Cerebellar nuclear complex (tissue), 1 donor: ENCODE results near the gene MTFMT.
"Not testable (repeated sequence)": the region's sequence is repeated elsewhere in the genome, so short reads cannot be mapped to it uniquely, and the experiment has no call there.

ENCODE experiments used
- DNase-seq, 2 experiments: peaks; one replicate each; lab custom pipeline; 2025; lab: John Stamatoyannopoulos, UW

MTFMT gene

DNA sequence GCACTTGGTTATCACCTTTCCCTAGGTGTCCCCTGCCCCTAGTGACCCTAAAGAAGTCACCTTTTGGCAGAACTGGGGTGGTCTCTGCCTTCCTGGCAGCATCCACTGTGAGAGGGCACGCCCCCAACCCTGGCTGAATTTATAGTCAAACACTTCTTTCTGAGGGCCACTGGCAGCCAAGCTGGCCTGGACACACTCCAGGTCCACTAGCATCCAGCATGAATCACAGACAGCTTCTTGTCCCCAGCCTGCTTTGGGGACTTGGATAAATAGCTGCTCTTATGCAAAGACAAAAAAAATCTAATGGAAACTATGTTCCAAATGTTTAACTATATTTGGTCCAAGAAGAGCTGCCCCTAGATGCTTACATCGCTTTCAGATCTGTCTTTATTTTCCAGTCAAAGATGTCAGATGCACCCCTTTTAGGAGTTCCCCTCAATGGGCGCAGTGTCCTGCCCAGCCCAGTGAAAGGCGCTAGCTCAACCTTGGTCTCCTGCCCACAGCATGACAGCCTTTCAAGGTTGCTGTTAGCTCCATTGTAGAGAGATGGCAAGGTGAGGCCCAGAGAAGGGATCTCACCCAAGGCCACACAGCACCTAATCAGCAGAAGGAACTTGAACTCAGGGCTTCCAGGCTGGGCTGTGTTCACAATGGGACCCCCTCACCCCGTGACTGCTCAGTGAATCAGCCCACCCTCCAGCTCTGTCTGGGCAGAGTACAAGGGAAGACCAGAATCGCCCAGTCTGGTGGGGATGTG, 31.4 kb upstream of the MTFMT start:
- DNase-seq: no peak

DNA sequence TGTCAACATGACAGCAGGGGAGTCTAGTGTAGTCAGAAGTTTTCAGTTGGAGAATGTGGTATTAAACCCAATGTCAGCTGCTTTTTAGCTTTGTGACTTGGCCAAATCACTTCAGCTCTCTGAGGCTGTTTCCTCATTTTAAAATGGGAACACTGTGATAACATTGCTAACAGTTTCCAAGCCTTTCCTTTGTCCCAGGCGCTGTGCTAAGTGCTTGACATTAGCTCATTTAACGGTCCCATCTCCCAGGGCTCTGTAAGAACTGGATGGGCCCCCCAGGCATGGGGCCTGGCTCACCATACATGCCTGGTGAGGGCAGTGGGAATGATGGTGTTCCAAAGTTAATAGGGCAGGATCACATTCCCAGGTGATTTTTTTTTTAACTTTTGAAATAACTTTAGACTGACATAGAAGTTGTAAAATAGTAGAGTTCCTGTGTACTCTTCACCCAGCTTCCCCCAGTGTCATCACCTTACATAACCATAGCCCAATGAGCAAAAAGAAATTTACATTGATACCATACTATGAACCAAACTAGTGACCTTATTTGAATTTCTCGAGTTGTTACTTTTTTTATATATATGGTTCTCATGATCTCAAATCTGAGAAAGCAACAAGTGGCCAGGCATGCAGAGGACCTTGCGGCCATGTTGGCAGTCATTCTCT, 30.6 kb upstream of the MTFMT start:
- no peak for DNase-seq

DNA sequence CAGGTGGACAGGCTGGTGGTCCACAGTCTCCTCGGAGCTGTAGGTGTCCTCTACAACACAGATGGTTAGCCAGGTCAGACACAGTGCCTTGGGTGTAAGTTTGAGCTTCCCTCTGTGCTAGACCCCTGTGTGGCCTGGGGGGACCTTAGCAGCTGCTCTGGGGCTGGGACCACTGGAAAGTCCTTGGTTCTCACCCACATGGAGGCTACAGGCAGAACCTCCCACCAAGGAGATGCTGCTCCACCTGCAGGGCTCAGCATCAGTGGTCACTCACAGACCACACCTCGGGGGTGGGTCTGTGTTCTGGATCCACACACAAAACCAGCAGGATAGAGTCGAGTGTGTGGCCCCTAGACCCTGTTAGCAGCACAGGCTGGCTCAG, 29.9 kb upstream of the MTFMT start:
- DNase-seq: no peak

DNA sequence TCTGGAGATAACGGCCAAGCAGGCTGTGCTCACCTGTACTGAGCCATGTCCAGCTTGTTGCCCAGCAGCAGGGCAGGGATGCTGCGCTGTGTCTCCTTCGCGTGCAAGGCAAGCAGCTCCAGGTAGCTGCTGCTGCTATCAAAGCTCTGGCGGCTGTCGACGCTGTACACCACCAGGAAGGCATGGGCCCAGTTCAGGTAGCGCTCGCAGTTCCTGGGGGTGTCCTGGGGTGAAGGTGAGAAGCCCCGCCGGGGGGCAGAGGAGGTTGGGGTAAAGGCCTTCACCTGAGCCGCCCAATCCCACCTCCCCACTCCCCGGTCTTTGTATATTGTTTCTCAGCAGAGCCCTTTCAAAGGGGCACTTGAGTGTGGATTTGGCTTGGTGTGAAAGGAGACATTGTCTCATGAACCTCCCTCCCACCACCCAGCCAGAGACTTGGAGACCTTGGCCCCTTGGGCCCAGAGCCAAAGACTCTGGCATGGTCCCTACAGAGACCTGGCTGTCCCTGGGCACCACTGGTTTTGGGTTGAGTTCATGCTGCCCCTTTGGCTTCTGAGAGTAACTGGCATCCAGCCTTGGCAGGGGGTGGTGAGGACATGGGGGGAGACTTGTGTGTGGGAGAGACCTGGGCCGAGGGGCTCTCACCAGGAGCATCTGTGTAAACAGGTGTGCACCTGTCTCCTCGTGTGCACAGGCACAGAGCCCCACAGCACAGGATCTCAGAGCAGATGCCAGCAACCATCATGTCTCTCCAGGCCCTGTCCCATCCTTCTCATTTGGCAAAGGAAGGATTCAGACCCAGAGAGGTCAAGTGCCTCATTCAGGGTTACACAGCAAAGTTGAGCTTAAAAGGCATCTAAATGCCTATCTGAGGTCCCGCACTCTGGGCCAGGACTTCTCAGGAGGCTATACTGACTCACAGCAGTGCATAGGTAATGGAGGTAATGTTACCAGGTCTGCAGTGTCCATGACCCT, 29.2 kb upstream of the MTFMT start:
- no peak for DNase-seq

DNA sequence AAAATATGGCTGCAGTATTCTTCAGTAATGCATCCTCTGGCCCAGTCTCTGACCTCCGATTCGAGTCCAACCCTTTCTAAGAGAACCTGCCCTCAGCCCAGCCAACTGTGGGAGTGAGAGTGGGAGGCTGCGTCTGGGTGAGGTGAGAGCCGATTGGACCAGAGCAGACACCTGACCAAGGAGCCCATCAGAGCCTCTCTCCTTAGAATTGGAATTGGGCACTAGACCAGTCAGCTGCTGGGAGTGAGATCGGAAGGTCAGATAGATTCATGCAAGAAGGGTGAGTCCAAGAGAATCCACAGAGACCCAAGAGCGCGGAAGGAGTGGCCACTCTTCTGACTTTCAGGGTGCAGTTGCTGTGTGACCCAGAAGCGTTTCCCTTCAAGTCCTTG, 28.1 kb upstream of the MTFMT start:
- DNase-seq: no peak

DNA sequence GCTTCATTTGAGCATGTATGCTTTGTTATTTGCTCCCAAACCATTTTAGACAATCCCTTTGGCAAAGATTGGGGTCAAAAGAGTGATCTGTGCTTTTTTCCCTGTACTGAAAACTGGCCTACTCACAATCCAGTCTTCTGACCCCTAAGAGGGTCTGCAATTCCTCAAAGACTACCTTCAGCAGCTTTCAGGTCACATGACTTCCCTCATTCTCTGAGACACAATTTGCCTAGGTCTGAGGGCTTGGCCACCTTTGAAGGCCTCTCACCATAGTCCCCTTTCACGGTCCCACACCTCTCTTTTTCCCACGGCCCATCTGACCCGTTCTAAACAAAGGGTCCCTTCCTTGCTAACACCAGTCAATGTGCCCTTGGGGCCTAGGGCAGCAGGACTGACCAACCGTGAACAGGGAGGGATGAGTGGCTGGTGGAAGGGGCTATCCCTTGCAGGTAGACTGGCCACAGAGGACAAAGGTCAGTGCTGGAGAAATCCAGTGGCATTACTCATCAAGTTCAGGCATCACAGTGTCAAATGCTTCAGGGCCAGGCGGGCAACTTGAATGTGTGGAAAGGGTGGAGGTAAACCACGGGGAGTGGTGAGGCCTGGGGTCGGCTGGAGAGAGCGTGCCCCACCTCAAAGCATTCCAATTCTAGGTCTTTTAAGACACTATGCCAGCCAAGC, 27.6 kb upstream of the MTFMT start:
- no peak for DNase-seq

DNA sequence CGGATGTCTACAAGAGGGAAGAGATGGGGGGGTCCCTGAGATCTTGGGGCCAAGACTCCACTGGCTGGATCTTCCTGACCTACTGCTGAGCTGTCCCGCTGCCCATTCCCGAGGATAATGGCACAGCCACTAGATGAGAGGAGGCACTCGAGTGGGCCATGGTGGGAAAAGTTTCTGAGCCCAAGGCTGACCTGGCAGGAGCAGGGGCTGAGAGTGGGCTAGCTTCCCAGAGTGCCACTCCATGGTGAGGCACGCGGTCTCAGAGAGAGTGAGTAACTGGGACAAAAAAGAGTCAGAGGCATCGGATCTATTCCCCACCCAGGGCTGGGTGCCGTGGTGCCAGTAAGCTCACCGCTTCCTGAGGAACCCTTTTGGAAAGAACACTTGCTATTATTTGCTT, 26.7 kb upstream of the MTFMT start:
- DNase-seq: no peak

DNA sequence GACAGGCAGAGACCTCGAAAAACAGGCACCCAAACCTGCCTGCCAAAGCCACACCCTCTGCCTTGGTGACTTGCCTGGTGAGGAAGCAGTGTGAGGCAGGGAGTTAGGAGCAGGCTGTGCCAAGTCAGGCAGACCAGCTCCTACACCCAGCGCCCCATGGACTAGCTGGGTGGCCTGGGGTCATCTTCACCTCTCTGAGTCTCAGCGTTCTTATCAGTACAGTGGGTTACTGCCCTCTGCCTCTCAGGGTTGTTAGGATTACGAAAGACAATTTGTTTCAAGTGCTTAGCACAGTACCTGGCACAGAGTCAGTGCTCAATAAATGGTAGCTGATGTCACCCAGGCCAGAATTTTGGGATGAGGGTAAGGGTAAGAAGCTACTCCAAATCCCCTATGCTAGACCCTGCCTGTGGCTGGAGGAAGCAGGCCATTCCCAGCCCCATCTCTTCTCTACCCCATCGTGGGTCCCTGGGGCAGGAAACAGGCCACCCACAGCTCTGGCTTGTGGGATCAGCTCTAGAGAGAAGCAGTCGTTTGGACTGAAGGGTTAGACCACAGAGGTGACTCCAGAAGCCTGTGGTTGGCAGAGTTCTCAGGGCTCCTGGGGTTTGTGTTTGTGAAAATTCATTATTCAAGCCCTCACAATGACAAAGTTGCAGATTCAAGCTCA, 25.9 kb upstream of the MTFMT start:
- DNase-seq: no peak

DNA sequence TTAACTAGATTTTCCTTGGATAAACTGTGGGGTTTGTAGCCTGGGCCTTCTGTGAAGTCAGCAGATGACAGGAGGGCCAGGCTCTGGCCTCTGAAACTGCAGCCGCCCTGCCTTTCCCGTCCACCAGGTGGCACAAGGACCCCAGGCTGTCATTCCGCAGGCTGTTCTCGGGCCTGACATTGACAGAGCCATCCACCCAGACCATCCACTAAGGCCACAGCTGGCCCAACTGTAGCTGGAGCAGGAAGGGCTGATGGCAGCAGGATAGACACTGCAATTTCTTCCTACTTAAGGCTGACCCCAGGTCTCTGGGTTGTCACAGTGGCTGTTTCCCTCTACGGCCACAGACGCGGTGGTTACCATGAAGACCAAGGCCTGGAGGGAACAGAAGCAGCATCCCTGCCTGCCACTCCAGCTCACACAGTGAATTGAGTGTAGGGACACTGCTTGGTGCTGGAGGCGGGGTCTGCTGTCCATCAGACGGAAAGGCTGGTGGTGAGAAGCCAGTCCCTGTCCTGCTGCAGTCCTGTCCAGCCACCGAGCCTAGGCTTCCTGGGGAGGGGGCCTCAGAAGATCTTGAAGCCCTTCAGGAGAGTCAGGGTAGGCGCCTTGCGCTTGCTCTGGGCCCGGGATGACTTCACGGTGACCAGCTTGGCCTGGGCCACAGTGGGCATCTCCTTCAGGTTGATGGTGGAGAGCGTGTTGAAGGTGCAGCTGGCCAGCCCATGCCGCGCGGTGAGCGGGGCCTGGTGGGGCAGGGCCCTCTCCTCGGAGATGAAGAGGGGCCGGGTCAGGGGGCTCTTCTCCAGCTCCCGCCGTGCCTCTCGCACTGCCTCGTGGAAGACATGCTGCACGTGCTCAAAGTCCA, 25.1 kb upstream of the MTFMT start:
- DNase-seq: peak in 1 of 2 experiments; percentile 39

DNA sequence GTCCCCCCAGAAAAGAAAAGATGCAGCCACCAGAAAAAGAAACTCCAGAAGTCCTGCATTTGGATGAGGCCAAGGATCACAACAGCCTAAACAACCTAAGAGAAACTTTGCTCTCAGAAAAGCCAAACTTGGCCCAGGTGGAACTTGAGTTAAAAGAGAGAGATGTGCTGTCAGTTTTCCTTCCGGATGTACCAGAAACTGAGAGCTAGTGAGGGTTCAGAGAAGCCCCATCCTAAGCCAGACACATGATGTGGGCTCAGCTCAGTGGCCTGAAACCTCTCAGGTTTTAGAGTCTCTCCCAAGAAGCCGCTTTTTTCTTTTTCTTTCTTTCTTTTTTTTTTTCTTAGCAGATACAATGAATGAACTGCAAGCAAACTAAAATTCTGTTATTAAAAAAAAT, 23.5 kb upstream of the MTFMT start:
- no peak for DNase-seq

DNA sequence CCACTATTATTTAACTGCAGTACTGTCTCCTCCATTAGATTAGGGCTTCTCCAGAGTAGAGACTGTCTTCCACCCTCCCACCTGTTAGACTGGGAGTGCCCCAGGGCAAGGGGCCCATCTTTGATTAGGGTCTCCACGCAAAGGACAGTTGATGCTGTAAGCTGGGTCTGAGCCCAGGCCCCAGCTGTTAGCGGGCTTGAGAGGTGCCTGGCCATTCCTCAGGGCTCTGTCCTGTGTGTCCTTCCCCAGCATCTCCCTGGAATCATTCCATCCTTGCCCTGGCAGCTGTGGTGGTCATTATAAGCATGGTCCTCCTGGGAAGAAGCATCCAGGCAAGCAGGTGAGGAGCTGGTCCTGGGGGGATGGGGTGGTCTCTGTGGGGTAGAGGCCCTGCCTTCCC, 21.8 kb upstream of the MTFMT start:
- DNase-seq: no peak

DNA sequence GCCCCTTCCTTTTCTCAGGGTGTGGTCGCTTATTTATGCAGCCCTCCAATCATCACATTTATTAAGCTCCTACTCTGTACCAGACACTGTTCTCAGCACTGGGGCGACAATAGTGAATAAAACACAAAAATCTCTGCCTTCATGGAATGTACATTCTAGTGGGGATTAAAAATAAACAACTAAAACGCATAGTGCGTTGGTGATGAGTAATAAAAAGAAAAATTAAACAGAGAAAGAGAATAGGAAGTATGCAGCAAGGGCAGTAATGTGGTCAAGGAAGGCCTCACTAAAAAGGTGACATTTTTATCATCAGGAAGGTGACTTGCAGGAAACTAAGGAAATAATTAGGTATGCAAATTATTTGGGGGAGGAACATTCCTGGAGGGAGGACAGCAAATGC, 20.8 kb upstream of the MTFMT start:
- no peak for DNase-seq

DNA sequence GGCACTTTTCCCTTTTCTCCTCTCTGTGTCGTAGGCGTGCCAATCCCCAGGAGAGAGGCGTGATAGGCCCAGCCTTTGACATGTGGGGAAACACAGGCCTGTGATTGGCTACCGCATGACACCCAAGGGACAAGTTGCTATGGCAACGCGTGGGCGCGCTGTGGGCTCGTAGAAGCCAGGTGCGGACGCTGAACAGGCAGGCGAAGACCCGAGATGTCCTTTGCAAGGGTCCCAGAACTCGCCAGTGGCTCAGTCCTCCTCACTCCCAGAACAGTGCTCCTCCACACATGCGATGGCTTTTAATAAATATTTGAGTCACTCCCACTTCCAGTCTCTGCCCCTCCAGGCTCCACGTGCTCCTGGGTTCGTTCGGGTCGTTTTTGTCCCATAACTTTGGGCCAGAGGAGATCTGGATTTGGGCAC, 20.0 kb upstream of the MTFMT start:
- DNase-seq: peak; percentile 57 to 72

DNA sequence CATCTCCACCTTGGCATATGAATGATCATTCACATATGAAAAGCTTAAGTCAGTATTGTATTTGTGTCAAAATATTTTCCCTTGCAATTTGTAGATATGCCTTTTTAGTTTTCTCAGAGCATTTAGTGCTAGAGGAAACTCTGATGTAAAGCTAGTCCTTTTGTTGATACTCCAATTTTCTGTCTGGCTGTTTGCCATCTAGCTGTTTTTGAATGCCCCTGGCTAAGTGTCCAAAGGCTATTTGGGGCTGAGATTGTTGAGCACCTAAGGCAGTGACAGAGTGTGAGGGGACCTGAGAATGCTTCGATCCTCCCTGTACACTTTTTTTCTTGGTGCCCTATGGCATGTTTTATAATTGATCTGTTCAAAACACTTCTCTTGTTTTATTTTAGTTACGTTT, 18.8 kb upstream of the MTFMT start:
- DNase-seq: no peak

DNA sequence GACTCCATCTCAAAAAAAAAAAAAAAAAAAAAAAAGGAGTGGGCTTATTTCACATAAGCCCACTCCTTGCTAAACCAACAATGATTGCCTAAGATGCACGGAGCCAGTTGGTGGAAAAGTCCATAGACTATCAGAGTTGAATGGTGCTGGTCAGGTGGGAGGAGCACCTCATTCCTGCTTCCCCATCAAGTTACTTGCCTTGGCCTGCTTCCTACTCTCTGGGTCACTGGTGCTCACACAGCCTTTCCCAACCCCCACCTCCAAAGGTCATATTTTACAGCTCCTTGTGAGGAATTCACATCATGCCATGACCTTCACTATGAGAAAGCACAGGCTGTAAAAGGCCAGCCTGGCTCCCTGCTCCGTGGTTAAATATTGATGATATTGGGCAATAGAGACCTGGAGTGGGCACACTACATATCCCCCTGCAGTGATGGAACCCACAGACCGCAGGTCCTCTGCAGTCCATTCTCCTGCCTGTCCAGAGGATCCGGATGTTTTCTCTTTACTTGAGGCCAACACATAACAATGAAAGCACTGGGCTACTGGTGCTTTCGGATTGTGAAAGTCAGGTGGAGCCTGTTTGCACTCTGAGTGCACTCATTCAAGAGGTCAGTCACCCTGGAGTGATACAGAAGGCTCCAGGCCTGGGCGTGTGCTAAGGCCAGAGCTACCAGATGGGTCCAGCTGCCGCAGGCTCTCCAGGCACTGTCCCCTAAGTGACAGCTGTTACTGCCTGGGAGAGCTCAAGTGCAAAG, 15.5 kb upstream of the MTFMT start, which contains the start of gene SLC51B:
Gene SLC51B (plus strand): TSS at position 664 of the 758 bp plus-strand sequence. CDS start 4,618 bp downstream, outside the sequence.
- DNase-seq: no peak

DNA sequence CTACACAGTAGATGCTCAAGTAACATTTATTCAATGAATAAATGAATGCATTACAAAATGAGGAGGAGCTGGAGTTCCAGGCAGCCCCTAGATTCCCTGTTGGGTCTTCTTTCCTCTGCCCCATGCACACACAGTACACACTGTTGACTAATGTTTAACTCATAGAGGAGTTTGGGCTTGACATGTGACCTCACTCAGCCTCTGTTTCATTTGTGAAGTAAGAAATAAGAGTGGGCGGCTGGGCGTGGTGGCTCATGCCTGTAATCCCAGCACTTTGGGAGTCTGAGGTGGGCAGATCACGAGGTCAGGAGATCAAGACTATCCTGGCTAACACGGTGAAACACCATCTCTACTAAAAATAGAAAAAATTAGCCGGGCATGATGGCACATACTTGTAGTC, 14.8 kb upstream of the MTFMT start:
- not testable (repeated sequence) for DNase-seq

DNA sequence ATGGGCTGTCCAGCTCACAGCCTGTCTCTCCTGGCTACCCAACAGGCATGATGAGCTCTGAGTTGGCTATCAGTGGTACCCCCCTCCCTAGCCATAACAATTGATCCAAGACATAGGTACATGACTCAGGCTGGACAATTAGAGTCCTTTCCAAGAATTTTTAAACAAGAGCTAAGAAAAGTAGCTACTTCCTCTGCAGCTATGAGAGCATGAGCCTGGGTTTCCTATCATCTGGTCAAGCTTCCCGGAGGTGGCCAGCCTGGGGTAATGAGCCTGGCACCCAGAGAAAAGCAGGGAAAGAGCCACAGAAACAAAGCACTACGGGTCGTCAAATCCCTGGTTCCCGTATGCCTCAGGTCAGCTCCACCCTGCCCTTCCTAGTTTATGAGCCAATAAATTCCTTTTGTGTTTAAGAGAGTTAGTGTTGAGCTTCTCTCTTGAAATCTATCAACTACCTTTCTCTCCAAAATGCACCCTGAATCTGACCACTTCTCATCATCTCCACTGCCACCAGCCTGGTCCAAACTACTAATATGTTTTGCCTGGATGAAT, 13.4 kb upstream of the MTFMT start:
- no peak for DNase-seq

DNA sequence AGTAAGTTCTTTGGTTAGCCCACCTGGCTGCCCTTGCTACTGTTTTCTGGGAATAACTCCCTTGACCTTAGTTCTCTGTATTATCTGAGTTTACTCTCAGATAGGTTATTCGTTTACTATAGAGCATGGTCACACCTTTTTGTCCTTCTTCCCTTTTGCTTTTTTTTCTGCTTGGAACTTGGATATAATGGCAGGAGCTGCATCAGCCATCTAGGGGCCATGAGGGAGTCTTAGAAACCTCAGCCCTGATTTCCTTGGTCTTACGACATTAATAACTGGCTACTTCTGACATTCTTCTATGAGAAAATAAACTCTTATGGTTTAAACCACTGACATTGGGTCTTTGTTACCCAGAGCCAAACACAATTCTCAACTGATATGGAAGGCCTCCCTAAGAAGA, 12.3 kb upstream of the MTFMT start:
- no peak for DNase-seq

DNA sequence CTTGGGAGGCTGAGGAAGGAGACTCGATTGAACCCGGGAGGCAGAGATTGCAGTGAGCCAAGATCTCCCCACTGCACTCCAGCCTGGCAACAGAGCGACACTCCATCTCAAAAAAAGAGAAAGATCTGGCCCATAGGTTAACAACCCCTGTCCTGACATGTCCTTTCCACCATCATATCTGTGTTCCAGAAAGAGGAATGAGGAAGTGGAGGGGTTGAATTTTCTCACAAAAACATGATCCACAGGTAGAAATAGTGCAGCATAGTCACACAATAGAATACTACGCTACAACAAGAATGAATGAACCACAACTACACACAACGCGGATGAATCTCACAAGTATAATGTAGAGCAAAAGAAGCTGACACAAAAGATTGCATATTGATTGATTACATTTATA, 11.0 kb upstream of the MTFMT start:
- DNase-seq: no peak
